Tibial artery (tissue), 4 donors: Measurements from ENCODE around the gene MOSPD3.

Experiments
- DNase-seq, 2 donors: peaks; one replicate each; pipeline ENCODE4 v3.0.0-alpha.2; 2019
- H3K27ac ChIP-seq, 2 donors: fragments of 200-600 bp; sonication (generic) in 1 of 2; 1 replicate in 1 of 2; 2 replicates in 1 of 2; pipeline ENCODE4 v1.5.1; 2018 to 2019; ENCODE audit warnings: mild to moderate bottlenecking in 1 of 2
- H3K27me3 ChIP-seq, 2 donors: fragments of 200-600 bp; sonication (generic) in 1 of 2; one replicate each; pipeline versions ENCODE4 v1.5.1 to v1.6.0; 2016 to 2019
- H3K36me3 ChIP-seq, 3 donors: fragments of 200-600 bp; sonication (generic) in 2 of 3; one replicate each; pipeline ENCODE4 v1.5.1; 2016 to 2019; ENCODE audit warnings: mild to moderate bottlenecking in 2 of 3
- H3K4me1 ChIP-seq, 4 donors: fragments of 200-600 bp; sonication (generic) in 2 of 4; 1 replicate in 3 of 4; 2 replicates in 1 of 4; pipeline ENCODE4 v1.5.1; 2016 to 2019
- H3K4me3 ChIP-seq, 2 donors: fragments of 200-600 bp; sonication (generic) in 1 of 2; 1 replicate in 1 of 2; 2 replicates in 1 of 2; pipeline ENCODE4 v1.5.1; 2018 to 2019; ENCODE audit warnings: mild to moderate bottlenecking in 2 of 2
- H3K9me3 ChIP-seq, 3 donors: fragments of 200-600 bp; sonication (generic) in 1 of 3; one replicate each; pipeline ENCODE4 v1.5.1; 2016 to 2019
- CTCF ChIP-seq, 2 experiments: fragments of 200-600 bp in 1 of 2; fragments of 450-650 bp in 1 of 2; IDR thresholded peaks; one replicate each; pipeline ENCODE4 v1.5.1; 2017 to 2019; ENCODE audit warnings: antibody characterized with exemption in 2 of 2, mild to moderate bottlenecking in 1 of 2, moderate library complexity in 1 of 2
- intact Hi-C: fragments of 100-400 bp; cut with DNase I; formaldehyde crosslinking; loops from one replicate; pipeline ENCODE4 v1.15.0; 2023; ENCODE audit warnings: low total_unique reads

Gene MOSPD3

GRCh38 chr7:100620804-100621203, 8.5 kb downstream of the MOSPD3 start:
- DNase-seq, result no peak
- intact Hi-C loops, result no loop called here
- peaks cover 0 to 27% (median 0%) of the 10 kb centered on the region in 3 donors for H3K36me3 ChIP-seq
- no peak for TF ChIP-seq CTCF (IDR thresholded peaks at IDR 0.05)
- no peaks in the 10 kb centered on the region for H3K9me3 ChIP-seq
- H3K4me1 ChIP-seq, result no peaks in the 10 kb centered on the region
- no peak overlapping the region for H3K4me3 ChIP-seq
- no peaks in the 10 kb centered on the region for H3K27me3 ChIP-seq
- H3K27ac ChIP-seq, result no peak overlapping the region

- Histone ChIP-seq H3K9me3 (no peaks in the 10 kb centered on the region), H3K36me3 (peaks cover 0 to 23% (median 0%) of the 10 kb centered on the region in 3 donors), H3K4me1 (peaks cover 0 to 4% (median 4%) of the 10 kb centered on the region in 4 donors), H3K27ac (no peak overlapping the region), H3K27me3 (no peaks in the 10 kb centered on the region), H3K4me3 (no peak overlapping the region)
- no peak for TF ChIP-seq CTCF (IDR thresholded peaks at IDR 0.05)
- intact Hi-C loops, result no loop called here
- DNase-seq, result no peak
Observed at GRCh38 chr7:100621554-100621953, 9.2 kb downstream of the MOSPD3 start.

GRCh38 chr7:100623951-100624824, 11.8 kb downstream of the MOSPD3 start:
- Histone ChIP-seq H3K27ac (no peak overlapping the region), H3K9me3 (no peaks in the 10 kb centered on the region), H3K4me1 (peaks cover 0 to 11% (median 9%) of the 10 kb centered on the region in 4 donors), H3K36me3 (peaks cover 0 to 21% (median 0%) of the 10 kb centered on the region in 3 donors), H3K4me3 (no peak overlapping the region), H3K27me3 (peaks cover 0 to 14% of the 10 kb centered on the region in 2 donors)
- intact Hi-C loops, result no loop called here
- no peak for TF ChIP-seq CTCF (IDR thresholded peaks at IDR 0.05)
- DNase-seq, result no peak

DNA sequence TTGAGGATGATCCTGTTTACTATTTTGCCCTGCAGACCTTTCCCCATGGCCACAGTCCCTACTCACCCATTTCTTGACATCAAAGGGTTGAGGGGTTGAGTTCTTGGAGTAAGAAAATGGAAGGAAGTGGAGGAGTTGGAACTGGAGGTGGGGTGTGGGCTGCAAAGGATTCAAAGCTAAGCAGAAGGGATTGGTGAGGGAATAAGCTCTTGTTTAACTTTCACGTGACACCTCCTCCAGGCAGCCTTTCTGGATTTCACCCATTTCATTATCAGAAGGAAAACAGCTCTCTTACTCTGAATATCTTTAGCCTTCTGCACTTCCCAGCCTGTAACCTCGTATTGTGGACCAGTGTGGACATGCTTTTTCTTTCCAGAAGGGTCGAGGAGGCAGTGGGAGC, 13.7 kb downstream of the MOSPD3 start:
- intact Hi-C loops, result no loop called here
- peak overlapping the region in 1 of 2 donors; percentile 9 for H3K27ac ChIP-seq

DNA sequence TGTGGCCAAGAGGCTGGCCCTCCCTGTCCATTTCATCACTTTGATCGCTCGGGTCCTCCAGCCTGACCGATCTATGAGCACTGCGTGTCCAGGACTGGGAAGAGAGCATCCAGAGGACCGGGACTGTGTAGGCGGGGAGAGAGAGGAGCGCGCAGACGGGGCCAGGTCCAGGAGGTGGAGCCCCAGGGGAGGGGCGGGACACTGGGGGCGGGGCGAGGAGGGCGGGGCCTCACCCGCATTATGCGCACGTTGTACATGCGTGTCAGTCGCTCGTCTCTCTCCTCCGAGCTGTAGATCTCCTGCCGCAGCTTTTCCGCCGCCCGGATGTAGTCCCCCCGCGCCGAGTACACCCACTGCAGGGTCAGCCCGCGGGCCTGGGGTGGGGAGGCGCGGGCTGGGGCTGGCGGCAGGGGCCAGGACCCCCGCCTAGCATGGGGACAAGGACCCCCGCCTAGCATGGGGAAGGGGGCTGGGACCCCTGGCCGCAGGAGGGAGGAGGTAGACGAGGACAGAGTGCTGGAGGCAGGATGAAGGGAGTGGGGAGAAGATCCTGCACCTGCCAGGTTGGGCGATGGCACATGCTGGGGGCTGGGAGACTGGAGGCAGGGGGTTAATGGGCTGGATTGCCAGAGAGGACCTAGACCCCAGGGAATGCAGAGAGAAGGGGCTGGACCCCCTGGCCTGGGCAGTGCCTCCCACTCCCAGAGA, 14.3 kb downstream of the MOSPD3 start:
- intact Hi-C loops, result no loop called here
- TF ChIP-seq CTCF (IDR thresholded peaks at IDR 0.05), result no peak
- Histone ChIP-seq H3K27ac (peak overlapping the region in 1 of 2 donors; percentile 9), H3K4me3 (peak overlapping the region; percentile 28 to 43), H3K9me3 (no peaks in the 10 kb centered on the region), H3K4me1 (peaks cover 0 to 11% (median 9%) of the 10 kb centered on the region in 4 donors), H3K27me3 (peaks cover 0 to 17% of the 10 kb centered on the region in 2 donors), H3K36me3 (peaks cover 0 to under 1% (median 0%) of the 10 kb centered on the region in 3 donors)
- DNase-seq, result peak; percentile 72 to 89

More for the DNA sequence above, 13.7 kb downstream of the MOSPD3 start:
- DNase-seq, result no peak
- Histone ChIP-seq H3K9me3 (no peaks in the 10 kb centered on the region), H3K4me1 (peaks cover 0 to 11% (median 9%) of the 10 kb centered on the region in 4 donors), H3K4me3 (peak overlapping the region; percentile 28 to 43), H3K27me3 (peaks cover 0 to 14% of the 10 kb centered on the region in 2 donors), H3K36me3 (peaks cover 0 to 7% (median 0%) of the 10 kb centered on the region in 3 donors)
- no peak for TF ChIP-seq CTCF (IDR thresholded peaks at IDR 0.05)
